BE2C (cell line): ENCODE data around the gene ANO2.

ENCODE experiments used
- DNase-seq: peaks from one replicate; pipeline ENCODE4 v3.0.0-alpha.2; 2020
- H3K27me3 ChIP-seq: fragments of 250-450 bp; sonication (Bioruptor Pico); 2 replicates; pipeline ENCODE4 v1.5.1; 2020; ENCODE audit warnings: mild to moderate bottlenecking
- H3K36me3 ChIP-seq: fragments of 250-450 bp; sonication (Bioruptor Pico); 2 replicates; pipeline ENCODE4 v1.5.1; 2020; ENCODE audit warnings: mild to moderate bottlenecking
- H3K4me1 ChIP-seq: fragments of 250-450 bp; sonication (Bioruptor Pico); 2 replicates; pipeline ENCODE4 v1.5.1; 2020
- H3K4me3 ChIP-seq: 2 replicates; pipeline ENCODE4 v1.5.1; 2011; ENCODE audit warnings: low read depth, low read length
- H3K9me3 ChIP-seq: fragments of 250-450 bp; sonication (Bioruptor Pico); 2 replicates; pipeline ENCODE4 v1.5.1; 2020
- CTCF ChIP-seq: IDR thresholded peaks from 2 replicates; pipeline ENCODE4 v1.5.1; 2012; ENCODE audit warnings: mild to moderate bottlenecking, low read depth, low read length

Gene ANO2

DNA sequence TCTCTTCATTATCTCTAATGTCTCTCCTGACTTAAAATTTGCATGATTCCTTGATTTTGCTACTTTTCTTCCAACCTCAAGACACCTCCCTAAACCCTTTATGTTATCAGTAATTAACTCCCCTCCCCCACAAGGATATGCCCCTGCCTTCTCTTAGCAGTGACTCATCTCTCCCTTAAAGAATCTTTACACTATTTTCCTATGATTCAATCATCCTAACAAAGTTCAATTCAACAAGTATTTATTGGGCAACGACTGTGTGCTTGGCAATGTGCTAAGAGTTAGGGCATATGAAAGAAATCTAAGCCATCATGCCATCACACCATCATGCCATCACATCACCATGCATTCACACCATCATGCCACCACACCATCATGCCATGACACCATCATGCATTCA, 80.1 kb downstream of the ANO2 start:
- Histone ChIP-seq H3K36me3 (no peaks in the 10 kb centered on the region), H3K9me3 (no peaks in the 10 kb centered on the region), H3K4me3 (no peak overlapping the region), H3K27me3 (no peaks in the 10 kb centered on the region; the same call in none of the 2 replicates), H3K4me1 (no peaks in the 10 kb centered on the region)
- DNase-seq = no peak
- no peak for TF ChIP-seq CTCF

GRCh38 chr12:5864301-5864700, 80.8 kb downstream of the ANO2 start:
- Histone ChIP-seq H3K27me3 (no peaks in the 10 kb centered on the region; the same call in none of the 2 replicates), H3K36me3 (no peaks in the 10 kb centered on the region), H3K4me3 (no peak overlapping the region), H3K9me3 (no peaks in the 10 kb centered on the region), H3K4me1 (no peaks in the 10 kb centered on the region)
- no peak for TF ChIP-seq CTCF
- DNase-seq = no peak

GRCh38 chr12:5861416-5861815, 83.6 kb downstream of the ANO2 start:
- no peaks in the 10 kb centered on the region for H3K4me1 ChIP-seq
- no peak overlapping the region for H3K4me3 ChIP-seq
- no peaks in the 10 kb centered on the region for H3K9me3 ChIP-seq
- no peak for DNase-seq
- H3K36me3 ChIP-seq = no peaks in the 10 kb centered on the region
- TF ChIP-seq CTCF = no peak
- H3K27me3 ChIP-seq = peaks cover 20% of the 10 kb centered on the region

- no peak for TF ChIP-seq CTCF
- Histone ChIP-seq H3K9me3 (no peaks in the 10 kb centered on the region), H3K4me1 (no peaks in the 10 kb centered on the region), H3K4me3 (no peak overlapping the region), H3K36me3 (no peaks in the 10 kb centered on the region), H3K27me3 (peaks cover 41% of the 10 kb centered on the region)
- no peak for DNase-seq
Measured at GRCh38 chr12:5856692-5857091, 88.4 kb downstream of the ANO2 start.

DNA sequence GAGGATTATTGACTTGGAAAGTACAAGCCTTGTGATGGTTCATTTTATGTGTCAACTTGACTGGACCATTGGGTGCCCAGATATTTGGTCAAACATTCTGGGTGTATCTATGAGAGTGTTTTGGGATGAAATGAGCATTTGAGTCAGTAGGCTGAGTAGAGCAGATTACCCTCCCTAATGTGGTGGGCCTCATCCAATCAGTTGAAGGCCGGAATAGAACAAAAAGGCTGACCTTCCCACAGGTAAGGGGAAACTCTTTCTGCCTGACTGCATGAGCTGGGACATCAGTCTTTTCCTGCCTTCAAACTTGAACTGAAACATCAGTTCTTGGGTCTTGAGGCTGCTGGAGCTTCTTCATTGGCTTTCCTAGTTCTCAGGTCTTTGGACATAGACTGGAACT, 98.1 kb downstream of the ANO2 start:
- Histone ChIP-seq H3K27me3 (peaks cover 18% of the 10 kb centered on the region), H3K9me3 (no peaks in the 10 kb centered on the region), H3K4me1 (no peaks in the 10 kb centered on the region), H3K36me3 (no peaks in the 10 kb centered on the region), H3K4me3 (no peak overlapping the region)
- DNase-seq = no peak
- TF ChIP-seq CTCF = no peak

GRCh38 chr12:5840944-5841343, 104.1 kb downstream of the ANO2 start:
- DNase-seq = no peak
- H3K27me3 ChIP-seq = peaks cover 17% of the 10 kb centered on the region
- no peaks in the 10 kb centered on the region for H3K9me3 ChIP-seq
- no peaks in the 10 kb centered on the region for H3K36me3 ChIP-seq
- TF ChIP-seq CTCF = 0 out of 2 replicates have a peak, but pooled peaks have one; percentile 13
- H3K4me3 ChIP-seq = no peak overlapping the region
- H3K4me1 ChIP-seq = no peaks in the 10 kb centered on the region
